Transverse colon (tissue), 3 donors: ENCODE data around the gene ANKRD12.

Source experiments
- POLR2A ChIP-seq: fragments of 450-650 bp; IDR thresholded peaks from one replicate; pipeline ENCODE4 v1.6.1; 2016; ENCODE audit warnings: antibody characterized with exemption, mild to moderate bottlenecking, moderate library complexity
- TF ChIP-seq, protein P1 (sequence below), 5 experiments: fragments of 200-600 bp in 3 of 5; fragments of 450-650 bp in 2 of 5; sonication (generic) in 3 of 5; IDR thresholded peaks; 1 replicate in 2 of 5; 2 replicates in 3 of 5; pipeline ENCODE4 v1.5.1; 2016 to 2017; ENCODE audit warnings: antibody characterized with exemption in 5 of 5, inconsistent platforms in 3 of 5, mild to moderate bottlenecking in 2 of 5, moderate library complexity in 1 of 5

GRCh38 chr18:9101730-9102507 lies 34.7 kb upstream of the ANKRD12 start:
- TF ChIP-seq, protein P1, sequence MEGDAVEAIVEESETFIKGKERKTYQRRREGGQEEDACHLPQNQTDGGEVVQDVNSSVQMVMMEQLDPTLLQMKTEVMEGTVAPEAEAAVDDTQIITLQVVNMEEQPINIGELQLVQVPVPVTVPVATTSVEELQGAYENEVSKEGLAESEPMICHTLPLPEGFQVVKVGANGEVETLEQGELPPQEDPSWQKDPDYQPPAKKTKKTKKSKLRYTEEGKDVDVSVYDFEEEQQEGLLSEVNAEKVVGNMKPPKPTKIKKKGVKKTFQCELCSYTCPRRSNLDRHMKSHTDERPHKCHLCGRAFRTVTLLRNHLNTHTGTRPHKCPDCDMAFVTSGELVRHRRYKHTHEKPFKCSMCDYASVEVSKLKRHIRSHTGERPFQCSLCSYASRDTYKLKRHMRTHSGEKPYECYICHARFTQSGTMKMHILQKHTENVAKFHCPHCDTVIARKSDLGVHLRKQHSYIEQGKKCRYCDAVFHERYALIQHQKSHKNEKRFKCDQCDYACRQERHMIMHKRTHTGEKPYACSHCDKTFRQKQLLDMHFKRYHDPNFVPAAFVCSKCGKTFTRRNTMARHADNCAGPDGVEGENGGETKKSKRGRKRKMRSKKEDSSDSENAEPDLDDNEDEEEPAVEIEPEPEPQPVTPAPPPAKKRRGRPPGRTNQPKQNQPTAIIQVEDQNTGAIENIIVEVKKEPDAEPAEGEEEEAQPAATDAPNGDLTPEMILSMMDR (IDR thresholded peaks at IDR 0.05), result no peak
- TF ChIP-seq POLR2A, result no peak
